Mesendoderm (in vitro differentiated cells): ENCODE results near the gene HNRNPR.
A peak's percentile ranks its signal among the peaks of the same experiment; 100 is the strongest.

Experiments
- DNase-seq: peaks from one replicate; pipeline ENCODE4 v3.0.0; 2013
- H2AK5ac ChIP-seq: 2 replicates; pipeline ENCODE4 v1.6.1; 2013; ENCODE audit warnings: low read length, inconsistent platforms
- H2BK120ac ChIP-seq: 2 replicates; pipeline ENCODE4 v1.6.1; 2013; ENCODE audit warnings: low read depth, mild to moderate bottlenecking, low read length, moderate library complexity, mixed read lengths
- H2BK15ac ChIP-seq: replicated peaks from 2 replicates; pipeline ENCODE4 v1.6.1; 2013; ENCODE audit warnings: low read depth, mild to moderate bottlenecking, moderate library complexity
- H2BK5ac ChIP-seq: 2 replicates; pipeline ENCODE4 v1.6.1; 2013; ENCODE audit warnings: low read length, inconsistent platforms
- H3K18ac ChIP-seq: 2 replicates; pipeline ENCODE4 v1.6.1; 2013; ENCODE audit warnings: mild to moderate bottlenecking, low read length, mixed read lengths
- H3K23ac ChIP-seq: one replicate; pipeline ENCODE4 v1.6.1; 2013; ENCODE audit warnings: low read length
- H3K27ac ChIP-seq: 2 replicates; pipeline ENCODE4 v1.5.1; 2013; ENCODE audit warnings: low read depth, mild to moderate bottlenecking, inconsistent platforms, low read length, moderate library complexity
- H3K27me3 ChIP-seq: 2 replicates; pipeline ENCODE4 v1.6.1; 2013; ENCODE audit warnings: low read length, control low read depth, mild to moderate bottlenecking, inconsistent platforms; ENCODE audit not compliant: insufficient read depth, poor library complexity
- H3K36me3 ChIP-seq: 2 replicates; pipeline ENCODE4 v1.6.1; 2013; ENCODE audit warnings: low read length, inconsistent platforms; ENCODE audit not compliant: control insufficient read depth, insufficient read depth
- H3K4ac ChIP-seq: one replicate; pipeline ENCODE4 v1.6.1; 2013; ENCODE audit warnings: low read depth, mild to moderate bottlenecking, low read length, moderate library complexity
- H3K4me1 ChIP-seq: 2 replicates; pipeline ENCODE4 v1.6.1; 2013; ENCODE audit warnings: low read depth, low read length, inconsistent platforms; ENCODE audit not compliant: control insufficient read depth
- H3K4me2 ChIP-seq: 2 replicates; pipeline ENCODE4 v1.6.1; 2013; ENCODE audit warnings: low read length
- H3K4me3 ChIP-seq: 2 replicates; pipeline ENCODE4 v1.5.1; 2013; ENCODE audit warnings: mild to moderate bottlenecking, low read length
- H3K56ac ChIP-seq: one replicate; pipeline ENCODE4 v1.6.1; 2013; ENCODE audit warnings: low read length
- H3K79me1 ChIP-seq: 2 replicates; pipeline ENCODE4 v1.6.1; 2013; ENCODE audit warnings: low read length, inconsistent platforms
- H3K79me2 ChIP-seq: 2 replicates; pipeline ENCODE4 v1.6.1; 2013; ENCODE audit warnings: mild to moderate bottlenecking, low read length; ENCODE audit not compliant: control insufficient read depth, insufficient read depth
- H3K9ac ChIP-seq: 2 replicates; pipeline ENCODE4 v1.6.1; 2013; ENCODE audit warnings: low read length, inconsistent platforms
- H4K5ac ChIP-seq: one replicate; pipeline ENCODE4 v1.6.1; 2013; ENCODE audit warnings: low read length
- H4K8ac ChIP-seq: one replicate; pipeline ENCODE4 v1.6.1; 2013; ENCODE audit warnings: low read depth, mild to moderate bottlenecking, control low read depth, low read length, moderate library complexity
- WGBS: extraction: QIAGEN DNeasy Blood & Tissue Kit; methylation state at CpG from one replicate; pipeline ENCODE4 v1.1.7; 2013; ENCODE audit warnings: low lambda C conversion rate, missing lambda C conversion rate; ENCODE audit not compliant: insufficient coverage; ENCODE audit errors: extremely low coverage; 5-methylcytosine and 5-hydroxymethylcytosine counted together

Gene HNRNPR

GRCh38 chr1:23385119-23385621, 41.1 kb upstream of the HNRNPR start:
- no peak overlapping the region for H3K9ac ChIP-seq
- no peak overlapping the region for H2BK120ac ChIP-seq
- no peaks in the 10 kb centered on the region for H3K79me1 ChIP-seq
- no peak overlapping the region for H2BK15ac ChIP-seq
- no peak overlapping the region for H3K4me3 ChIP-seq
- H3K27ac ChIP-seq: no peak overlapping the region
- H3K18ac ChIP-seq: no peak overlapping the region
- no CpG with 5 or more reads among the region's 14 CpGs for WGBS
- H3K23ac ChIP-seq: no peak overlapping the region
- DNase-seq: no peak
- H3K36me3 ChIP-seq: no peaks in the 10 kb centered on the region
- no peak overlapping the region for H2AK5ac ChIP-seq
- no peak overlapping the region for H3K56ac ChIP-seq
- no peaks in the 10 kb centered on the region for H3K4me1 ChIP-seq
- H3K27me3 ChIP-seq: no peaks in the 10 kb centered on the region
- no peak overlapping the region for H3K4ac ChIP-seq
- no peaks in the 10 kb centered on the region for H3K79me2 ChIP-seq
- H3K4me2 ChIP-seq: no peak overlapping the region
- H4K5ac ChIP-seq: no peak overlapping the region
- H2BK5ac ChIP-seq: no peak overlapping the region
- H4K8ac ChIP-seq: no peak overlapping the region

- Histone ChIP-seq H3K56ac (no peak overlapping the region), H3K27ac (no peak overlapping the region), H3K4ac (no peak overlapping the region), H3K18ac (no peak overlapping the region), H3K23ac (no peak overlapping the region), H4K5ac (no peak overlapping the region), H3K4me1 (no peaks in the 10 kb centered on the region), H3K4me2 (no peak overlapping the region), H3K79me2 (no peaks in the 10 kb centered on the region), H3K36me3 (no peaks in the 10 kb centered on the region), H2BK120ac (no peak overlapping the region), H3K27me3 (no peaks in the 10 kb centered on the region), H2BK5ac (no peak overlapping the region), H4K8ac (no peak overlapping the region), H2BK15ac (no peak overlapping the region), H3K79me1 (no peaks in the 10 kb centered on the region), H3K9ac (no peak overlapping the region), H2AK5ac (no peak overlapping the region), H3K4me3 (no peak overlapping the region)
- no CpG with 5 or more reads among the region's 11 CpGs for WGBS
- no peak for DNase-seq
Observed at GRCh38 chr1:23384312-23385058, 40.4 kb upstream of the HNRNPR start.

GRCh38 chr1:23383577-23384311, 39.7 kb upstream of the HNRNPR start:
- no peak overlapping the region for H3K56ac ChIP-seq
- no peak overlapping the region for H3K4ac ChIP-seq
- no peak overlapping the region for H2AK5ac ChIP-seq
- no peaks in the 10 kb centered on the region for H3K79me2 ChIP-seq
- H3K18ac ChIP-seq: no peak overlapping the region
- no peak overlapping the region for H4K5ac ChIP-seq
- H2BK15ac ChIP-seq: no peak overlapping the region
- H3K9ac ChIP-seq: no peak overlapping the region
- no peak overlapping the region for H3K4me2 ChIP-seq
- no peak overlapping the region for H3K27ac ChIP-seq
- no peaks in the 10 kb centered on the region for H3K27me3 ChIP-seq
- H2BK5ac ChIP-seq: no peak overlapping the region
- no peaks in the 10 kb centered on the region for H3K36me3 ChIP-seq
- no peak for DNase-seq
- H2BK120ac ChIP-seq: no peak overlapping the region
- WGBS: no CpG with 5 or more reads among the region's 8 CpGs
- no peaks in the 10 kb centered on the region for H3K4me1 ChIP-seq
- H3K79me1 ChIP-seq: no peaks in the 10 kb centered on the region
- H3K4me3 ChIP-seq: no peak overlapping the region
- no peak overlapping the region for H4K8ac ChIP-seq
- H3K23ac ChIP-seq: no peak overlapping the region

- DNase-seq: no peak
- H3K4me2 ChIP-seq: no peak overlapping the region
- H2BK5ac ChIP-seq: no peak overlapping the region
- H3K4me1 ChIP-seq: no peaks in the 10 kb centered on the region
- no peaks in the 10 kb centered on the region for H3K36me3 ChIP-seq
- no peak overlapping the region for H3K56ac ChIP-seq
- H3K79me2 ChIP-seq: no peaks in the 10 kb centered on the region
- H3K79me1 ChIP-seq: no peaks in the 10 kb centered on the region
- no peak overlapping the region for H4K5ac ChIP-seq
- H3K4me3 ChIP-seq: no peak overlapping the region
- H3K23ac ChIP-seq: no peak overlapping the region
- WGBS: no CpG with 5 or more reads among the region's 5 CpGs
- no peak overlapping the region for H4K8ac ChIP-seq
- no peak overlapping the region for H2AK5ac ChIP-seq
- no peak overlapping the region for H3K4ac ChIP-seq
- H3K27ac ChIP-seq: no peak overlapping the region
- H3K18ac ChIP-seq: no peak overlapping the region
- no peak overlapping the region for H2BK120ac ChIP-seq
- H3K27me3 ChIP-seq: no peaks in the 10 kb centered on the region
- H3K9ac ChIP-seq: no peak overlapping the region
- no peak overlapping the region for H2BK15ac ChIP-seq
Observed at GRCh38 chr1:23381233-23381885, 37.3 kb upstream of the HNRNPR start.

- Histone ChIP-seq H3K27me3 (no peaks in the 10 kb centered on the region), H4K8ac (no peak overlapping the region), H3K23ac (no peak overlapping the region), H3K36me3 (no peaks in the 10 kb centered on the region), H2BK120ac (no peak overlapping the region), H3K4me2 (no peak overlapping the region), H2AK5ac (no peak overlapping the region), H3K27ac (no peak overlapping the region), H3K4me1 (no peaks in the 10 kb centered on the region), H4K5ac (no peak overlapping the region), H2BK5ac (no peak overlapping the region), H3K79me2 (no peaks in the 10 kb centered on the region), H3K56ac (no peak overlapping the region), H3K4ac (peak overlapping the region; percentile 82), H3K79me1 (no peaks in the 10 kb centered on the region), H3K18ac (peak overlapping the region; percentile 69), H3K9ac (no peak overlapping the region), H3K4me3 (no peak overlapping the region), H2BK15ac (no peak overlapping the region)
- no CpG with 5 or more reads among the region's 5 CpGs for WGBS
- no peak for DNase-seq
Observed at GRCh38 chr1:23380719-23381118, 36.6 kb upstream of the HNRNPR start.
